IMR-90 (cell line): Measurements from ENCODE around the gene HMGCL. TPM values are rescaled to one million over a fixed set of nuclear protein-coding genes. Genes with fewer than 3 reads are reported as not detected.

ENCODE experiments used
- ATAC-seq: fragments of 200-7000 bp; cut with Tn5 transposase; 2 replicates; pipeline ENCODE4 v1.9.1; 2020; ENCODE audit warnings: low read depth, mild to moderate bottlenecking, moderate library complexity
- BruUV-seq: library from RNA; stranded (reverse); fragments of 400-500 nt; replicated peaks from 2 replicates; lab custom pipeline; 2021; lab: Mats Ljungman, UMichigan
- CTCF ChIA-PET: fragments of 300-600 bp; formaldehyde crosslinking; extraction: SDS; loops from one replicate; lab custom pipeline; 2021; ENCODE audit warnings: antibody characterized with exemption; lab: Yijun Ruan, JAX
- POLR2A ChIA-PET: fragments of 300-600 bp; sonication (Branson Sonifier 250); formaldehyde crosslinking; loops from one replicate; lab custom pipeline; 2022; ENCODE audit warnings: antibody characterized with exemption; ENCODE audit not compliant: unreplicated experiment; lab: Charles Lee
- DNase-seq: peaks from one replicate; pipeline ENCODE4 v3.0.0; 2013
- H2AFZ ChIP-seq: replicated peaks from 2 replicates; pipeline ENCODE3; 2013; ENCODE audit warnings: low read length, mild to moderate bottlenecking; ENCODE audit not compliant: poor library complexity
- H2AK5ac ChIP-seq: 2 replicates; pipeline ENCODE4 v1.6.1; 2013; ENCODE audit warnings: low read depth, low read length, inconsistent platforms
- H2AK9ac ChIP-seq: replicated peaks from 2 replicates; pipeline ENCODE3; 2013; ENCODE audit warnings: mild to moderate bottlenecking, low read depth, low read length, moderate library complexity; ENCODE audit not compliant: poor library complexity
- H2BK120ac ChIP-seq: 2 replicates; pipeline ENCODE4 v1.6.1; 2013; ENCODE audit warnings: low read depth, low read length, inconsistent platforms
- H2BK15ac ChIP-seq: 3 replicates; pipeline ENCODE4 v1.6.1; 2013; ENCODE audit warnings: low read depth, low read length, inconsistent platforms
- H2BK20ac ChIP-seq: 2 replicates; pipeline ENCODE4 v1.6.1; 2013; ENCODE audit warnings: low read depth, mild to moderate bottlenecking, inconsistent platforms, low read length, moderate library complexity
- H2BK5ac ChIP-seq: 2 replicates; pipeline ENCODE4 v1.6.1; 2013; ENCODE audit warnings: mild to moderate bottlenecking, low read depth, low read length, inconsistent platforms; ENCODE audit not compliant: poor library complexity, severe bottlenecking
- H3K14ac ChIP-seq: replicated peaks from 2 replicates; pipeline ENCODE4 v1.6.1; 2013; ENCODE audit warnings: low read depth, low read length, inconsistent platforms
- H3K18ac ChIP-seq: 2 replicates; pipeline ENCODE4 v1.6.1; 2013; ENCODE audit warnings: low read depth, low read length, control low read depth
- H3K23ac ChIP-seq: 2 replicates; pipeline ENCODE4 v1.6.1; 2013; ENCODE audit warnings: low read depth, low read length, inconsistent platforms
- H3K27ac ChIP-seq: 2 replicates; pipeline ENCODE4 v1.5.1; 2013; ENCODE audit warnings: mild to moderate bottlenecking, control low read depth, low read length; ENCODE audit not compliant: insufficient read depth
- H3K27me3 ChIP-seq: 2 replicates; pipeline ENCODE4 v1.6.1; 2013; ENCODE audit warnings: low read length; ENCODE audit not compliant: control insufficient read depth, insufficient read depth
- H3K36me3 ChIP-seq: 2 replicates; pipeline ENCODE4 v1.6.1; 2013; ENCODE audit warnings: low read length, mixed read lengths; ENCODE audit not compliant: control insufficient read depth, insufficient read depth
- H3K4ac ChIP-seq: 2 replicates; pipeline ENCODE4 v1.6.1; 2013; ENCODE audit warnings: low read depth, low read length, inconsistent platforms
- H3K4me1 ChIP-seq: 2 replicates; pipeline ENCODE4 v1.6.1; 2013; ENCODE audit warnings: low read length, mixed read lengths; ENCODE audit not compliant: control insufficient read depth, insufficient read depth
- H3K4me2 ChIP-seq: 2 replicates; pipeline ENCODE4 v1.6.1; 2013; ENCODE audit warnings: low read depth, mild to moderate bottlenecking, control low read depth, low read length, moderate library complexity
- H3K4me3 ChIP-seq: 2 replicates; pipeline ENCODE4 v1.5.1; 2013; ENCODE audit warnings: low read depth, mild to moderate bottlenecking, control low read depth, low read length, moderate library complexity; ENCODE audit not compliant: insufficient read depth
- H3K56ac ChIP-seq: 2 replicates; pipeline ENCODE4 v1.6.1; 2013; ENCODE audit warnings: low read length, inconsistent platforms; ENCODE audit not compliant: insufficient read depth; ENCODE audit errors: extremely low read depth
- H3K79me1 ChIP-seq, 2 experiments: 2 replicates each; pipeline ENCODE4 v1.6.1; 2013; ENCODE audit warnings: low read length in 2 of 2, inconsistent platforms in 1 of 2, low read depth in 1 of 2
- H3K9ac ChIP-seq: 2 replicates; pipeline ENCODE4 v1.6.1; 2013; ENCODE audit warnings: low read depth, low read length, control low read depth
- H3K9me1 ChIP-seq: 2 replicates; pipeline ENCODE4 v1.6.1; 2013; ENCODE audit warnings: low read length, inconsistent platforms; ENCODE audit not compliant: insufficient read depth
- H3K9me3 ChIP-seq: 2 replicates; pipeline ENCODE4 v1.6.1; 2013; ENCODE audit warnings: low read length; ENCODE audit not compliant: control insufficient read depth, insufficient read depth
- H4K20me1 ChIP-seq: 2 replicates; pipeline ENCODE4 v1.6.1; 2013; ENCODE audit warnings: low read length, inconsistent platforms; ENCODE audit not compliant: insufficient read depth
- H4K5ac ChIP-seq: 2 replicates; pipeline ENCODE4 v1.6.1; 2013; ENCODE audit warnings: mild to moderate bottlenecking, low read depth, low read length, control low read depth
- H4K8ac ChIP-seq, 2 experiments: 2 replicates each; pipeline ENCODE4 v1.6.1; 2013; ENCODE audit warnings: low read depth in 2 of 2, low read length in 2 of 2, control low read depth in 1 of 2, inconsistent platforms in 1 of 2
- H4K91ac ChIP-seq: 2 replicates; pipeline ENCODE4 v1.6.1; 2013; ENCODE audit warnings: low read depth, low read length, inconsistent platforms; ENCODE audit not compliant: insufficient read depth
- CEBPB ChIP-seq: IDR thresholded peaks from 2 replicates; pipeline ENCODE4 v1.6.1; 2012; ENCODE audit warnings: low read depth, low read length, improper control_type of control experiment
- CTCF ChIP-seq: conservative IDR thresholded peaks from 2 replicates; pipeline ENCODE4 v1.5.1; 2012; ENCODE audit warnings: mild to moderate bottlenecking, low read depth, low read length, improper control_type of control experiment
- ELK1 ChIP-seq: fragments of 150-350 bp; IDR thresholded peaks from 2 replicates; pipeline ENCODE4 v1.6.1; 2016; ENCODE audit warnings: low read depth, mild to moderate bottlenecking, low read length, moderate library complexity, borderline replicate concordance
- RCOR1 ChIP-seq: IDR thresholded peaks from 2 replicates; pipeline ENCODE4 v1.6.1; 2012; ENCODE audit warnings: mild to moderate bottlenecking, low read length, improper control_type of control experiment; ENCODE audit not compliant: insufficient replicate concordance
- WGBS, 2 experiments: methylation state at CpG; one replicate each; pipeline versions ENCODE4 v1.1.5 to v1.1.7; 2013; ENCODE audit warnings: missing lambda C conversion rate in 2 of 2; ENCODE audit not compliant: insufficient read length in 1 of 2; ENCODE audit errors: extremely low coverage in 2 of 2; 5-methylcytosine and 5-hydroxymethylcytosine counted together
- dilution Hi-C: fragments of 300-500 bp; cut with HindIII; formaldehyde crosslinking; loops from one replicate; pipeline ENCODE4 v1.14.3; 2018; ENCODE audit warnings: low sequenced_read_pairs; ENCODE audit not compliant: unreplicated experiment
- in situ Hi-C: fragments of 300-500 bp; cut with MboI; formaldehyde crosslinking; loops from 3 replicates; pipeline ENCODE4 v1.14.3; 2019; ENCODE audit warnings: low sequenced_read_pairs, inconsistent platforms, mixed read lengths
- intact Hi-C: fragments of 100-400 bp; cut with micrococcal nuclease; formaldehyde crosslinking; loops from 2 replicates; pipeline ENCODE4 v1.10.0; 2022
- polyA plus RNA-seq, 3 experiments: library from polyadenylated mRNA; depleted of rRNA; stranded (reverse); fragments of >200 nt; gene quantifications; 2 replicates each; pipeline ENCODE4 v1.2.3, GENCODE V29; 2012; ENCODE audit warnings: low replicate concordance in 1 of 3
- total RNA-seq: library from RNA; depleted of rRNA; stranded (reverse); fragments of >200 nt; gene quantifications from 2 replicates; pipeline ENCODE4 v1.2.3, GENCODE V29; 2012

The HMGCL gene
- total and polyA plus RNA-seq, 2 of the 4 experiments (the other 2 are of a cell fraction), result 30.6 to 33.5 TPM

GRCh38 chr1:23804183-23804835, 20.9 kb downstream of the HMGCL start:
- no peak overlapping the region for H2BK15ac ChIP-seq
- no peak overlapping the region for H2AK5ac ChIP-seq
- H3K23ac ChIP-seq, result no peak overlapping the region
- H3K4me1 ChIP-seq, result peaks cover 4% of the 10 kb centered on the region; the same call in 1 of the 2 replicates
- intact Hi-C loops (no loop called here), dilution Hi-C loops (no loop called here), in situ Hi-C loops (no loop called here)
- H2AFZ ChIP-seq, result no peak overlapping the region
- no peak overlapping the region for H3K14ac ChIP-seq
- H2AK9ac ChIP-seq, result no peak overlapping the region
- H4K91ac ChIP-seq, result no peak overlapping the region
- H4K20me1 ChIP-seq, result no peaks in the 10 kb centered on the region
- no peak overlapping the region for H3K9ac ChIP-seq
- H3K4me3 ChIP-seq, result no peak overlapping the region
- no peak overlapping the region for H3K4ac ChIP-seq
- no peak overlapping the region for H4K5ac ChIP-seq
- no TSS peak for BruUV-seq
- ATAC-seq (no peak), DNase-seq (no peak)
- H3K9me3 ChIP-seq, result no peaks in the 10 kb centered on the region
- H3K4me2 ChIP-seq, result no peak overlapping the region
- peaks cover 24% of the 10 kb centered on the region for H3K36me3 ChIP-seq
- H2BK20ac ChIP-seq, result no peak overlapping the region
- CTCF ChIA-PET, result no interaction called here
- H3K18ac ChIP-seq, result no peak overlapping the region
- WGBS, 2 experiments, result 74% methylated on average over 2 of the region's 7 CpGs; no CpG with 5 or more reads in 1 of the 2 experiments
- TF ChIP-seq CTCF, result 0 out of 2 replicates have a peak, but pooled peaks have one; percentile 16
- TF ChIP-seq CEBPB, result no peak
- TF ChIP-seq RCOR1, result no peak
- no peak for TF ChIP-seq ELK1
- H2BK5ac ChIP-seq, result no peak overlapping the region
- no peak overlapping the region for H4K8ac ChIP-seq
- H3K27me3 ChIP-seq, result no peaks in the 10 kb centered on the region
- H3K9me1 ChIP-seq, result peaks cover 9% of the 10 kb centered on the region; the same call in 1 of the 2 replicates
- no peak overlapping the region for H2BK120ac ChIP-seq
- H3K79me1 ChIP-seq, result peaks cover 13 to 14% of the 10 kb centered on the region in 2 experiments
- H3K27ac ChIP-seq, result no peak overlapping the region
- POLR2A ChIA-PET, result no interaction called here
- H3K56ac ChIP-seq, result no peak overlapping the region
